TTC549 (cell line): ENCODE data around the gene MYO10.
"Not testable (repeated sequence)": the region's sequence is repeated elsewhere in the genome, so short reads cannot be mapped to it uniquely, and the experiment has no call there.

Experiments used
- FAIRE-seq: peaks from 2 replicates; lab custom pipeline; 2012; peaks lifted over from hg19 to GRCh38; lab: Jason Lieb, UNC

The MYO10 gene

GRCh38 chr5:16666883-16667398, 269.1 kb downstream of the MYO10 start:
- no peak for FAIRE-seq

DNA sequence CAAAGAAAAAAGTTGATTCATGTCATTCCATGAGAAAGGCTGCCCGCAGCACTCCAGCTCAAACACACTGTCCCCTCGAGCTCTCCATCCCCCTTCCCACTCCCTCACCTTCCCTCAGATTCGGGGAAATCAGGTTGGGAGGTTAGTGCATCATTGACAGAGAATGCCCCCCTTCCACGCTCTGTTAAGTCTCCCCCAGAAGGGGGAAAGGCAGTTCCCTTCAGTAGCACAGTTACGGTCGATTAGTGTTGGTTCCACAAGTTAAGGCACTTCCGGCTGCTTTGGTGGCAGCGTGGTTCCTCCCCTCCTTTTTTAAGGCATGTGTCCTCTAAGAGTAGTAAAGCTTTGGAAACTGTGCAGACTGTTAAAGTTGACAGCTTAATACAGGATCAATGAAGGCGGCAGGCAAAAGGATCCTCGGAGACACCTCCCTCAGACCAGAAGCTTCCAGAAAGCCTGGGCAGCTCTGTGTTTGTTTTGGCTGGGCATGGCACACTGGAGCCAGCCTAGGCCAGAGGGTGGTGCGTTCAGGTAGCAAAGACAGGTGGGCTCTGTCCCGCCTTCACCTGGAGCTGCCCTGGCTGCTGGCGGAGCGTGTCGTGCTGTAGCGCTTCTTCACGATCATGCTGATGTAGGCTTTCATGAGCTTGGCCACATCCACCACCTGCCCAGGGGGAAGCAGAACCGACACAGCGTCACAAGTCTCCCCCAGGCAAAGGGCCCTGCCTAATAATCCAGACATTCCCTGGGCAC, 269.8 kb downstream of the MYO10 start:
- FAIRE-seq, result no peak

GRCh38 chr5:16665601-16666000, 270.5 kb downstream of the MYO10 start:
- no peak for FAIRE-seq

- FAIRE-seq, result no peak
Measured at GRCh38 chr5:16664368-16664767, 271.7 kb downstream of the MYO10 start.

DNA sequence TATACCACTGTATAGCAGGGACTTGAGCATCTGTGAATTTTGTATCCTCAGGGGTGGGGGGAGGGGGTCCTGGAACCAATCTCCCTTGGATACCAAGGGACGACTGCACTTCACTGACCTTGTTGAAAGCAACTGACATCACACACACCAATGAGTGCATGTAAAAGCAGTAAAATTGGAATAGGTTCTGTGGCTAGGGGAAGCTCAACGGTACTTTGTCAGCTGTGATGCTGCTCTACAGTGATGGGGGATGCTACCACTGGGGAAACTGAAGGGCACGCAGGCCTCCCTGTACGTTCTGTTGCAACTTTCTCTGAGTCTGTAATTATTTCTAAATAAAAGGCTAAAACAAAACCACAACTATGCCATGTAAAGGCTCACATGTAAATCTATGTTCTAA, 272.2 kb downstream of the MYO10 start:
- FAIRE-seq, result no peak

DNA sequence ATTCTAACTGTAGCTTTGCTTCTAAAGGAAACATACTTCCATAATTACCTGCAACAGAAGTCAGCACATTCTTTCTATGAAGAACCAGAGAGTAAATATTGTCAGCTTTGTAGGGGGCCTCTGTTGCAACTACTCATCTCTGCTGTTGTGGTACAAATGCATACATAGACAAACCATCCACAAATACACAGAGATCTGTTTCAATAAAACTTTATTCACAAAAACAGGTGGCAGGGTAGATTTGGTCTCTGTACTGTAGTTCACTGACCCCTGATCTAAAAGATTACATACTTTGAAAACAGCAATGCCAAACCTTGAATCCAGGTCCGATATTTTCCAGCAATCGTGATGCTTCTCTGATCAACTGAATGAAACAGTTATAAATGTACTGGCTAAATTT, 274.4 kb downstream of the MYO10 start:
- FAIRE-seq, result no peak

DNA sequence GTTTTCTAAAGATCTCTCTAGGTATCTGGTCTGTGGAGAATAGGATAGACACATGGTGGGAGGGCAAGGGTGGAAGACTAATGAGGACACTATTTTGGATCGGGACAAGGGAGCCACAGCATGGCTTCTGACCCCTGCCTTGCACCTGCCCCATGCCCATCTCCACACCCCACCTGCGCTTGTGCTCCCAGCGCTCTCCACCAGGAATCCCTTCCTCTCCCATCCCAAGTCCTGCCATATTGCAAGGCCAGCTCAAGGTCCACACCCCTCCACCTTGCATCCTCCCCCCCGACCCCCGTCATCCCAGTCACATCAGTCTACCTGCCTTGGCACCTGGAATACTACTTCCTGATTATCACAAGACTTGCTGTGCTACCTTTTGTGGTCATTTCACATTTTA, 275.1 kb downstream of the MYO10 start:
- FAIRE-seq, result no peak

DNA sequence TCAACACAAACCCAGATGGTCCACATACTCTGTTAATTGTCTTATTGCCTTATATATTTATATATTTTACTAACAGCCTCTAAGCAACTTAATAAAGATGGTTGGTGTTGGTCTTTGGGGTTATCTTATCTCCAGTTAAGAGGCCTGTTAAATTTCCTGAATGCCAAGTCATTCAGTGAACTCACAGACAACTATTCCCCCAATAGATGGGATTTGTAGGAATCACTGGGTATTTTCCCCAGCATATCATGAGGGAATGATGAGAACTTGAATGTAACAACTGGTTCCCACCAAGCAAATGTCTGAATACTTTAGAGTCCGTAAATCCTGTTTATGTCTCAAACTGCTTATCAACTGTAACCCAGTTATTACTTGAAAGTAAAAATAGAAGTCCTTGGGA, 276.6 kb downstream of the MYO10 start:
- FAIRE-seq, result no peak

- no peak for FAIRE-seq
Measured at GRCh38 chr5:16656561-16657191, 279.4 kb downstream of the MYO10 start.

- FAIRE-seq, result no peak
Measured at GRCh38 chr5:16654647-16655334, 281.3 kb downstream of the MYO10 start.

DNA sequence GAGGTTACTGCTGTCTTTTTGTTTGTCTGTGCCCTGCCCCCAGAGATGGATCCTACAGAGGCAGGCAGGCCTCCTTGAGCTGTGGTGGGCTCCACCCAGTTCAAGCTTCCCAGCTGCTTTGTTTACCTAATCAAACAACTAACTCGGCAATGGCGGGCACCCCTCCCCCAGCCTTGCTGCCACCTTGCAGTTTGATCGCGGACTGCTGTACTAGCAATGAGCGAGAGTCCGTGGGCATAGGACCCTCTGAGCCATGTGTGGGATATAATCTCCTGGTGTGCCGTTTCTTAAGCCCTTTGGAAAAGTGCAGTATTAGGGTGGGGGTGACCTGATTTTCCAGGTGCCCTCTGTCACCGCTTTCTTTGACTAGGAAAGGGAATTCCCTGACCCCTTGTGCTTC, 287.3 kb downstream of the MYO10 start:
- FAIRE-seq, result not testable (repeated sequence)

DNA sequence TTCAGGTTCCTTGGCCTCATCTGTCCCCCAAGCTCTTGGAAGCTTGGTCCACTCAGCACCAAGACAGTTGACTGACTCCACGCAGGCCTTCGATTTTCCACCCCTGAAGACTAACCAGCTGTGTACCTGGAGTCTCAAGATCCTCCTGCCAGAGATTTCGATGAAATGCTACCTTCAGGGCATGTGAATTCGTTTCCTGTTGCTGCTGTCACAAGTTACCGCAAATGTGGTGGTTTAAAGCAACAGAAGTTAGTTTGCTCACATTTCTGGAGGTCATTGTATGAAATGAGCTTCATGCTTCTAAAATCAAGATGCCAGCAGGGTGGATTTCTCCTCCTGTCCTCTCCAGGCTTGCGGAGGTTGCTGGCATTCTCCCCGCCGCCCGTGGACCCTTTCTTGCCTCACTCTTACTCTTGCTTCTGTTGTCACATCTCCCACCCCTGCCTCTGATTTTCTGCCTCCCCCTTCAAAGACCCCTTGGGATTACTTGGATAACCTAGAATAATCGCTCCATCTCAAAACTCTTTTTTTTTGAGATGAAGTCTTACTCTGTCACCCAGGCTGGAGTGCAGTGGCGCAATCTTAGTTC, 291.7 kb downstream of the MYO10 start:
- FAIRE-seq, result no peak

DNA sequence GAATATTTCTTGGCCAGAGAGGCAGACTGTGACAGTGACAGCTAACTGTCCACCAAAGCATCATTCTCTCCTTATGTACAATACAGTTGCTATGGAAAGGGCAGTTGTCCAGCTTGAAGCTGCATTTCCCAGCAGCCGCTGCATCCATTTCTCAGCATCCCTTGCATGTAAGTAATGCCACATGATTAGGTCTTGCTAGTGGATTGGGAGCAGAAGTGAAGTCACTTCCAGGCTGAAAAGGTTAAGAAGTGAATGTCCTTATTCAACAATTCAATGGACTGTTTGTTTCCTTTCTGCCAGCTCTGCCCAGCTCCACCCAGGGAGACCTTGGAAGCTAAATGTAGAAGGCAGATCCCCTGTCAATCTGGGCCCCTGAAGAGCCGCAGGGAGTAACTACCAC, 293.2 kb downstream of the MYO10 start:
- FAIRE-seq, result no peak

DNA sequence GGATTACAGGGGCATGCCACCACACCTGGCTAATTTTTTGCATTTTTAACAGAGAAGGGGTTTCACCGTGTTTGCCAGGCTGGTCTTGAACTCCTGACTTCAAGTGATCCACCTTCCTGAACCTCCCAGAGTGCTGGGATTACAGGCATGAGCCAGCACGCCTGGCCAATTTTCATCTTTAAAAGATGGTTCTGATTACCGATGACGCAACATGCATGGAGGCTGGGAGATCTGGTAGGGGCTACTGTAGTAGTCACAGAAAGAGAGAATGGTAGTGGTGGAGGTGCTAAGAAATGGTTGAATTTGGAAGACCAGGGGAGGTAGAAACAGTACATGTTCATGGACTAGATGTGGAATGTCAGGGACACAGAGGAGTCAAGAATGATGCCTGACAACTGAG, 296.9 kb downstream of the MYO10 start:
- FAIRE-seq, result no peak

- FAIRE-seq, result no peak
Measured at GRCh38 chr5:16628376-16628775, 307.7 kb downstream of the MYO10 start.

- FAIRE-seq, result no peak
Measured at GRCh38 chr5:16626696-16627264, 309.3 kb downstream of the MYO10 start.

DNA sequence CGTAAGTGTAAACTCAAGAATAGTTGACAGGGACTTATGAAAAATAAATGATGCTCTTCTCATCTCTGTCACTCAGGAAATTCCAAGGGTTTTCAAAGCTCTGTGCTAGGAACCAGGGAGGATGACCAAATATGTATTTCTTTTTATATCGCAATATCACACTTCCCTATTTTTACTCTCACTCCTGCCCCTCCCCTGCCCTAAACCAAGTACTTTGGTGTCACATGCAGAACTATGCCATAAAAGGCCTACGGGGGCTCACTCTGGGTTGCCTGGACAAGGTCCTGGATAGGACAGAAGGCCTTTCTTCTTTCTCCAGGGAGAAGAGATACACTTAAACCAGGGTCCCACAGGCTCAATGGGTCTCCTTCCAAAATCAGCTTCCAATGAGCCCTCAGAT, 311.0 kb downstream of the MYO10 start:
- FAIRE-seq, result no peak

DNA sequence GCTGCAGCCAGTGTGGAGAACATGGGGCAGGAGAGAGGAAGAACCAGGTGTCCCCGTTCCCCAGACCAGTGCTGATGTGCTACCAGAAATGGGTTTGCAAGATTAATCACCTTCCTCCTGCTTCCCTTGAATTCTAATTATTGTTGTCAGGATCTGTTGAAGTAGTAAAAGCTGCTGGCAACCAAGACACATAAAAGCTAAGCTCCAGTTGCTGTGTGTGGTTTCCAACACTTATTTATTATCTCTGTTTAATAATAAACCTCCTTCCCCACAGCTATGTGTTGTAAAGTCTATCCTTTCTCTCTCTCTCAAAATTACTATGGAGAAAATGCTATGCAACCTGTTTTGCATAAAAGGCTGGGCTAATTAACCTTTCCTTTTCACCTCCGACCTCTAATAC, 317.0 kb downstream of the MYO10 start:
- FAIRE-seq, result no peak

GRCh38 chr5:16618138-16618897, 317.8 kb downstream of the MYO10 start:
- FAIRE-seq, result no peak

DNA sequence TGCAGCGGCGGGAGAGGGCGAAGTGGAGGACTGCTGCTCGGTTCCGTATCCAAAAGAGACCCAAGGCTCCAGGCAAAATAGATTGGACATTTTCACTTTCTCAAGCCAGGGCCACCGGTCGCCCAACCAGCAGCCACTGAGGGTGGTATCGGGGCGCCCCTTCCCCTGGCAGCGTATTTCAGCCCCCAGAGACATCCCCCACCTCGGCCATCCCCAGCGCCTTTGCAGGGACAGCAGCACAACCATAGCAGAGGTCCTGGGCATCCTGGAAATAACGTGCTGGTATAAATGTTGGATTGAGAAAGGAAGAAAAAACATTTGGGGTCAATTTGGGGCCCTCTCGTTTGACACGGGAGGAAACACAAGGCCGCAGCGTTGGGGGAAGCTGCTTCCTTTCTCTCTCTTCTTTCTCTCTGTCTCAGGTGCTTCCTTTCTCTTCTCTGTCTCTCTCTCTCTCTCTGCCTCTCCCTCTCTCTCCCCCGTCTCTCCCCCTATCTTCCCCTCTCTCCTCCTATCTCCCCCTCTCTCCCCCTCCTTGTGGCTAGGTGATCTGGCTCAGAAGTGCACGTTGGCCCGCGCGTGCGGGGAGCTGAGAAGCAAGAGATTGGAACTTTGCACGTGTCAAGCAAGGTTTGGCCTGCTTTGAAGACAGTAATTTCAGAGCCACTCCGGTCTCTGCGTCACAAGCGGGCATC, 318.7 kb downstream of the MYO10 start:
- FAIRE-seq, result no peak
